GM23338 (cell line): Measurements from ENCODE around the gene IL31. TPM values are rescaled to one million over a fixed set of nuclear protein-coding genes. Genes with fewer than 3 reads are reported as not detected.

Experiments used
- ETS1 ChIP-seq: IDR thresholded peaks from 2 replicates; pipeline ENCODE4 v1.6.1; 2016; ENCODE audit warnings: antibody characterized with exemption
- EZH2 ChIP-seq: fragments of 200-600 bp; sonication (generic); IDR thresholded peaks from one replicate; pipeline ENCODE4 v1.8.0; 2017; ENCODE audit warnings: antibody characterized with exemption, mild to moderate bottlenecking, low read depth; ENCODE audit not compliant: unreplicated experiment
- EZH2phosphoT487 ChIP-seq: fragments of 200-600 bp; sonication (generic); IDR thresholded peaks from one replicate; pipeline ENCODE4 v1.8.1; 2018; ENCODE audit warnings: antibody characterized with exemption; ENCODE audit not compliant: unreplicated experiment
- POLR2AphosphoS5 ChIP-seq: IDR thresholded peaks from 2 replicates; pipeline ENCODE4 v1.6.1; 2016; ENCODE audit warnings: antibody characterized with exemption, low read depth
- polyA plus RNA-seq: library from polyadenylated mRNA; unstranded; fragments of >200 nt; fragmentation: Nextera tagmentation; extraction: Ambion mirVana; gene quantifications from 2 replicates; pipeline ENCODE4 v1.2.1, GENCODE V29; 2016
- total RNA-seq: library from RNA; depleted of rRNA; stranded (reverse); fragments of >200 nt; shearing (Covaris generic); gene quantifications from 2 replicates; pipeline ENCODE4 v1.2.3, GENCODE V29; 2014
- TF ChIP-seq, protein P1 (sequence below): fragments of 250-450 bp; sonication (Bioruptor Pico); IDR thresholded peaks from 2 replicates; pipeline ENCODE4 v1.5.0; 2020; ENCODE audit warnings: mild to moderate bottlenecking, moderate library complexity
- TF ChIP-seq, protein P2 (sequence below): IDR thresholded peaks from one replicate; pipeline ENCODE4 v1.6.1; 2018; ENCODE audit warnings: antibody characterized with exemption; ENCODE audit not compliant: unreplicated experiment

IL31 gene
- total and polyA plus RNA-seq, 2 experiments from 2014 or later, result not detected

DNA sequence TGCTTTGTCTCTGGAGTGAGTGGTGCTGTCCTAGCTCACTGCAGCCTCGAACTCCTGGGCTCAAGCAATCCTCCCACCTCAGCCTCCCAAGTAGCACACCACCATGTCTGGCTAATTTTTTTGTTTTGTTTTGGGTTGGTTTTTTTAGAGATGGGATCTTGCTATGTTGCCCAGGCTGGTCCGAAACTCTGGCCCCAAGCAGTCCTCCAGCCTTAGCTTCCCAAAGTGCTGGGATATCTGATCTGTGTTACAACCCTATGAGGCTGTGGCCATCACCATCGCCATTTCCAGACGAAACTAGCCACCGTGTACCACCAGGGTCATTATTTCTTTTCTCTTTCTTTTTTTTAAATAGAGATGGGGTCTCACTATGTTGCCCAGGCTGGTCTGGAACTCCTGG lies 2.6 kb downstream of the IL31 start (continued):
- TF ChIP-seq, protein P1, sequence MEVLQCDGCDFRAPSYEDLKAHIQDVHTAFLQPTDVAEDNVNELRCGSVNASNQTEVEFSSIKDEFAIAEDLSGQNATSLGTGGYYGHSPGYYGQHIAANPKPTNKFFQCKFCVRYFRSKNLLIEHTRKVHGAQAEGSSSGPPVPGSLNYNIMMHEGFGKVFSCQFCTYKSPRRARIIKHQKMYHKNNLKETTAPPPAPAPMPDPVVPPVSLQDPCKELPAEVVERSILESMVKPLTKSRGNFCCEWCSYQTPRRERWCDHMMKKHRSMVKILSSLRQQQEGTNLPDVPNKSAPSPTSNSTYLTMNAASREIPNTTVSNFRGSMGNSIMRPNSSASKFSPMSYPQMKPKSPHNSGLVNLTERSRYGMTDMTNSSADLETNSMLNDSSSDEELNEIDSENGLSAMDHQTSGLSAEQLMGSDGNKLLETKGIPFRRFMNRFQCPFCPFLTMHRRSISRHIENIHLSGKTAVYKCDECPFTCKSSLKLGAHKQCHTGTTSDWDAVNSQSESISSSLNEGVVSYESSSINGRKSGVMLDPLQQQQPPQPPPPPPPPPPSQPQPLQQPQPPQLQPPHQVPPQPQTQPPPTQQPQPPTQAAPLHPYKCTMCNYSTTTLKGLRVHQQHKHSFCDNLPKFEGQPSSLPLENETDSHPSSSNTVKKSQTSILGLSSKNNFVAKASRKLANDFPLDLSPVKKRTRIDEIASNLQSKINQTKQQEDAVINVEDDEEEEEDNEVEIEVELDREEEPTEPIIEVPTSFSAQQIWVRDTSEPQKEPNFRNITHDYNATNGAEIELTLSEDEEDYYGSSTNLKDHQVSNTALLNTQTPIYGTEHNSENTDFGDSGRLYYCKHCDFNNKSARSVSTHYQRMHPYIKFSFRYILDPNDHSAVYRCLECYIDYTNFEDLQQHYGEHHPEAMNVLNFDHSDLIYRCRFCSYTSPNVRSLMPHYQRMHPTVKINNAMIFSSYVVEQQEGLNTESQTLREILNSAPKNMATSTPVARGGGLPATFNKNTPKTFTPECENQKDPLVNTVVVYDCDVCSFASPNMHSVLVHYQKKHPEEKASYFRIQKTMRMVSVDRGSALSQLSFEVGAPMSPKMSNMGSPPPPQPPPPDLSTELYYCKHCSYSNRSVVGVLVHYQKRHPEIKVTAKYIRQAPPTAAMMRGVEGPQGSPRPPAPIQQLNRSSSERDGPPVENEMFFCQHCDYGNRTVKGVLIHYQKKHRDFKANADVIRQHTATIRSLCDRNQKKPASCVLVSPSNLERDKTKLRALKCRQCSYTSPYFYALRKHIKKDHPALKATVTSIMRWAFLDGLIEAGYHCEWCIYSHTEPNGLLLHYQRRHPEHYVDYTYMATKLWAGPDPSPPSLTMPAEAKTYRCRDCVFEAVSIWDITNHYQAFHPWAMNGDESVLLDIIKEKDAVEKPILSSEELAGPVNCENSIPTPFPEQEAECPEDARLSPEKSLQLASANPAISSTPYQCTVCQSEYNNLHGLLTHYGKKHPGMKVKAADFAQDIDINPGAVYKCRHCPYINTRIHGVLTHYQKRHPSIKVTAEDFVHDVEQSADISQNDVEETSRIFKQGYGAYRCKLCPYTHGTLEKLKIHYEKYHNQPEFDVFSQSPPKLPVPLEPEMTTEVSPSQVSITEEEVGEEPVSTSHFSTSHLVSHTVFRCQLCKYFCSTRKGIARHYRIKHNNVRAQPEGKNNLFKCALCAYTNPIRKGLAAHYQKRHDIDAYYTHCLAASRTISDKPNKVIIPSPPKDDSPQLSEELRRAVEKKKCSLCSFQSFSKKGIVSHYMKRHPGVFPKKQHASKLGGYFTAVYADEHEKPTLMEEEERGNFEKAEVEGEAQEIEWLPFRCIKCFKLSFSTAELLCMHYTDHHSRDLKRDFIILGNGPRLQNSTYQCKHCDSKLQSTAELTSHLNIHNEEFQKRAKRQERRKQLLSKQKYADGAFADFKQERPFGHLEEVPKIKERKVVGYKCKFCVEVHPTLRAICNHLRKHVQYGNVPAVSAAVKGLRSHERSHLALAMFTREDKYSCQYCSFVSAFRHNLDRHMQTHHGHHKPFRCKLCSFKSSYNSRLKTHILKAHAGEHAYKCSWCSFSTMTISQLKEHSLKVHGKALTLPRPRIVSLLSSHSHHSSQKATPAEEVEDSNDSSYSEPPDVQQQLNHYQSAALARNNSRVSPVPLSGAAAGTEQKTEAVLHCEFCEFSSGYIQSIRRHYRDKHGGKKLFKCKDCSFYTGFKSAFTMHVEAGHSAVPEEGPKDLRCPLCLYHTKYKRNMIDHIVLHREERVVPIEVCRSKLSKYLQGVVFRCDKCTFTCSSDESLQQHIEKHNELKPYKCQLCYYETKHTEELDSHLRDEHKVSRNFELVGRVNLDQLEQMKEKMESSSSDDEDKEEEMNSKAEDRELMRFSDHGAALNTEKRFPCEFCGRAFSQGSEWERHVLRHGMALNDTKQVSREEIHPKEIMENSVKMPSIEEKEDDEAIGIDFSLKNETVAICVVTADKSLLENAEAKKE (CRISPR knock-in tag), result no peak
- TF ChIP-seq, protein P2, sequence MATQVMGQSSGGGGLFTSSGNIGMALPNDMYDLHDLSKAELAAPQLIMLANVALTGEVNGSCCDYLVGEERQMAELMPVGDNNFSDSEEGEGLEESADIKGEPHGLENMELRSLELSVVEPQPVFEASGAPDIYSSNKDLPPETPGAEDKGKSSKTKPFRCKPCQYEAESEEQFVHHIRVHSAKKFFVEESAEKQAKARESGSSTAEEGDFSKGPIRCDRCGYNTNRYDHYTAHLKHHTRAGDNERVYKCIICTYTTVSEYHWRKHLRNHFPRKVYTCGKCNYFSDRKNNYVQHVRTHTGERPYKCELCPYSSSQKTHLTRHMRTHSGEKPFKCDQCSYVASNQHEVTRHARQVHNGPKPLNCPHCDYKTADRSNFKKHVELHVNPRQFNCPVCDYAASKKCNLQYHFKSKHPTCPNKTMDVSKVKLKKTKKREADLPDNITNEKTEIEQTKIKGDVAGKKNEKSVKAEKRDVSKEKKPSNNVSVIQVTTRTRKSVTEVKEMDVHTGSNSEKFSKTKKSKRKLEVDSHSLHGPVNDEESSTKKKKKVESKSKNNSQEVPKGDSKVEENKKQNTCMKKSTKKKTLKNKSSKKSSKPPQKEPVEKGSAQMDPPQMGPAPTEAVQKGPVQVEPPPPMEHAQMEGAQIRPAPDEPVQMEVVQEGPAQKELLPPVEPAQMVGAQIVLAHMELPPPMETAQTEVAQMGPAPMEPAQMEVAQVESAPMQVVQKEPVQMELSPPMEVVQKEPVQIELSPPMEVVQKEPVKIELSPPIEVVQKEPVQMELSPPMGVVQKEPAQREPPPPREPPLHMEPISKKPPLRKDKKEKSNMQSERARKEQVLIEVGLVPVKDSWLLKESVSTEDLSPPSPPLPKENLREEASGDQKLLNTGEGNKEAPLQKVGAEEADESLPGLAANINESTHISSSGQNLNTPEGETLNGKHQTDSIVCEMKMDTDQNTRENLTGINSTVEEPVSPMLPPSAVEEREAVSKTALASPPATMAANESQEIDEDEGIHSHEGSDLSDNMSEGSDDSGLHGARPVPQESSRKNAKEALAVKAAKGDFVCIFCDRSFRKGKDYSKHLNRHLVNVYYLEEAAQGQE, result no peak
- no peak for TF ChIP-seq EZH2
- TF ChIP-seq EZH2phosphoT487, result no peak
- TF ChIP-seq POLR2AphosphoS5, result no peak
- TF ChIP-seq ETS1, result no peak
